Stimulated activated CD4-positive, alpha-beta T cell treated with anti-CD3 and anti-CD28 coated beads, Interleukin-12 subunit alpha, Interleukin-12 subunit beta, amount 100 ng/mL, for 4 hours (primary cell): Measurements from ENCODE around the gene CPA4.
"Not testable (repeated sequence)": the region's sequence is repeated elsewhere in the genome, so short reads cannot be mapped to it uniquely, and the experiment has no call there.

ENCODE experiments used
- DNase-seq: peaks from one replicate; pipeline ENCODE4 v3.0.0-alpha.2; 2020

CPA4 gene

GRCh38 chr7:130292682-130293257 lies at the start of gene CPA4:
CPA4 (plus strand) TSS chr7:130293161; CDS start chr7:130293181, 20 bp downstream.
- DNase-seq, result no peak

GRCh38 chr7:130243486-130243885 lies 49.5 kb upstream of the CPA4 start:
- DNase-seq, result not testable (repeated sequence)

- DNase-seq, result not testable (repeated sequence)
Observed at GRCh38 chr7:130246491-130246890, 46.5 kb upstream of the CPA4 start.

GRCh38 chr7:130248842-130249241 lies 44.1 kb upstream of the CPA4 start:
- DNase-seq, result not testable (repeated sequence)

- not testable (repeated sequence) for DNase-seq
Observed at GRCh38 chr7:130249626-130250025, 43.3 kb upstream of the CPA4 start.

- no peak for DNase-seq
Observed at GRCh38 chr7:130254555-130254954, 38.4 kb upstream of the CPA4 start.

GRCh38 chr7:130256704-130257103 lies 36.3 kb upstream of the CPA4 start:
- DNase-seq, result no peak

- DNase-seq, result no peak
Observed at GRCh38 chr7:130258494-130259078, 34.4 kb upstream of the CPA4 start.

GRCh38 chr7:130262448-130262847 lies 30.5 kb upstream of the CPA4 start:
- DNase-seq, result no peak

GRCh38 chr7:130263130-130263529 lies 29.8 kb upstream of the CPA4 start:
- no peak for DNase-seq

GRCh38 chr7:130266258-130266960 lies 26.6 kb upstream of the CPA4 start, which contains the start of gene CPA2:
CPA2 (plus strand) TSS chr7:130266863; CDS start chr7:130266882, 19 bp downstream.
- DNase-seq, result no peak

GRCh38 chr7:130266961-130267321 lies 26.0 kb upstream of the CPA4 start:
- no peak for DNase-seq

GRCh38 chr7:130268463-130269317 lies 24.3 kb upstream of the CPA4 start:
- DNase-seq, result no peak

GRCh38 chr7:130269318-130269694 lies 23.7 kb upstream of the CPA4 start:
- no peak for DNase-seq

GRCh38 chr7:130270947-130271800 lies 21.8 kb upstream of the CPA4 start:
- DNase-seq, result no peak

- no peak for DNase-seq
Observed at GRCh38 chr7:130272381-130273080, 20.4 kb upstream of the CPA4 start.

- no peak for DNase-seq
Observed at GRCh38 chr7:130273081-130273932, 19.7 kb upstream of the CPA4 start.

GRCh38 chr7:130273933-130274255 lies 19.1 kb upstream of the CPA4 start:
- no peak for DNase-seq

GRCh38 chr7:130274296-130274695 lies 18.7 kb upstream of the CPA4 start:
- DNase-seq, result no peak

GRCh38 chr7:130274983-130275591 lies 17.9 kb upstream of the CPA4 start:
- no peak for DNase-seq
